WTC11 (cell line): ENCODE data around the gene FAM204A. TPM values are rescaled to one million over a fixed set of nuclear protein-coding genes. Genes with fewer than 3 reads are reported as not detected.

Source experiments
- ATAC-seq: fragments of 200-7000 bp; cut with Tn5 transposase; 2 replicates; pipeline ENCODE4 v1.10.0; 2021; ENCODE audit warnings: mild to moderate bottlenecking, moderate library complexity
- CTCF ChIA-PET: fragments of 300-600 bp; sonication (Branson Sonifier 250); formaldehyde crosslinking; loops from one replicate; lab custom pipeline; 2021; ENCODE audit warnings: antibody characterized with exemption; lab: Charles Lee
- POLR2A ChIA-PET: fragments of 350-600 bp; sonication (Branson Sonifier 250); formaldehyde crosslinking; loops from one replicate; lab custom pipeline; 2021; ENCODE audit warnings: antibody characterized with exemption; lab: Charles Lee
- DNase-seq: peaks from one replicate; pipeline ENCODE4 v3.0.0; 2021; ENCODE audit warnings: low spot score
- H3K27ac Mint-ChIP-seq: 2 replicates; pipeline ENCODE4 v1.8.0; 2021; ENCODE audit warnings: mixed read lengths
- H3K27me3 Mint-ChIP-seq: 2 replicates; pipeline ENCODE4 v1.8.0; 2021; ENCODE audit warnings: low read depth, mild to moderate bottlenecking, moderate library complexity, mixed read lengths
- H3K36me3 Mint-ChIP-seq: 2 replicates; pipeline ENCODE4 v1.8.0; 2021; ENCODE audit warnings: mixed read lengths
- H3K4me1 Mint-ChIP-seq: 2 replicates; pipeline ENCODE4 v1.8.0; 2022; ENCODE audit warnings: mixed read lengths
- H3K4me3 Mint-ChIP-seq: 2 replicates; pipeline ENCODE4 v1.8.0; 2021; ENCODE audit warnings: mild to moderate bottlenecking, moderate library complexity, mixed read lengths
- H3K9me3 Mint-ChIP-seq: 2 replicates; pipeline ENCODE4 v1.8.0; 2021; ENCODE audit warnings: mixed read lengths
- ETV6 ChIP-seq: sonication (generic); formaldehyde crosslinking; IDR thresholded peaks from 2 replicates; pipeline ENCODE4 v1.8.1; 2022; ENCODE audit warnings: mild to moderate bottlenecking, missing genetic modification reagents
- IRF2 ChIP-seq: sonication (generic); formaldehyde crosslinking; IDR thresholded peaks from 2 replicates; pipeline ENCODE4 v1.8.0; 2022; ENCODE audit warnings: low read depth, missing genetic modification reagents, borderline replicate concordance
- NFYB ChIP-seq: sonication (generic); formaldehyde crosslinking; conservative IDR thresholded peaks from 2 replicates; pipeline ENCODE4 v1.8.0; 2022; ENCODE audit warnings: low read depth, missing genetic modification reagents
- NR3C1 ChIP-seq: sonication (generic); formaldehyde crosslinking; conservative IDR thresholded peaks from 2 replicates; pipeline ENCODE4 v1.8.1; 2023; ENCODE audit warnings: low read depth, mild to moderate bottlenecking, missing genetic modification reagents
- RELA ChIP-seq: sonication (generic); formaldehyde crosslinking; IDR thresholded peaks from 2 replicates; pipeline ENCODE4 v1.8.1; 2022; ENCODE audit warnings: missing genetic modification reagents, mild to moderate bottlenecking, borderline replicate concordance
- SP1 ChIP-seq: sonication (generic); formaldehyde crosslinking; conservative IDR thresholded peaks from 2 replicates; pipeline ENCODE4 v1.8.1; 2022; ENCODE audit warnings: missing genetic modification reagents
- TP53 ChIP-seq: sonication (generic); formaldehyde crosslinking; IDR thresholded peaks from 2 replicates; pipeline ENCODE4 v1.8.1; 2023; ENCODE audit warnings: mild to moderate bottlenecking, missing genetic modification reagents
- ZNF219 ChIP-seq: sonication (generic); formaldehyde crosslinking; IDR thresholded peaks from 2 replicates; pipeline ENCODE4 v1.8.0; 2023; ENCODE audit warnings: missing genetic modification reagents, mild to moderate bottlenecking, borderline replicate concordance
- ZNF317 ChIP-seq: sonication (generic); formaldehyde crosslinking; IDR thresholded peaks from 2 replicates; pipeline ENCODE4 v1.8.1; 2023; ENCODE audit warnings: low read depth, mild to moderate bottlenecking, moderate library complexity, missing genetic modification reagents, borderline replicate concordance
- ZNF423 ChIP-seq: fragments of 250-450 bp; sonication (Bioruptor Pico); IDR thresholded peaks from 2 replicates; pipeline ENCODE4 v2.1.2; 2022; ENCODE audit warnings: mild to moderate bottlenecking, moderate library complexity
- total RNA-seq: library from RNA; stranded (reverse); gene quantifications from 3 replicates; pipeline ENCODE4 v1.2.3, GENCODE V29; 2021
- TF ChIP-seq, protein P1 (sequence below): fragments of 250-450 bp; sonication (Bioruptor Pico); IDR thresholded peaks from 2 replicates; pipeline ENCODE4 v1.8.0; 2021; ENCODE audit warnings: mild to moderate bottlenecking
- TF ChIP-seq, protein P2 (sequence below): sonication (generic); formaldehyde crosslinking; IDR thresholded peaks from 2 replicates; pipeline ENCODE4 v1.8.0; 2023; ENCODE audit warnings: missing genetic modification reagents, mild to moderate bottlenecking, borderline replicate concordance
- TF ChIP-seq, protein P3 (sequence below): fragments of 200-600 bp; IDR thresholded peaks from 2 replicates; pipeline ENCODE4 v1.8.0; 2022; ENCODE audit warnings: antibody characterized with exemption
- TF ChIP-seq, protein P4 (sequence below): sonication (generic); formaldehyde crosslinking; IDR thresholded peaks from 2 replicates; pipeline ENCODE4 v1.8.0; 2023; ENCODE audit warnings: missing genetic modification reagents
- TF ChIP-seq, protein P5 (sequence below): sonication (generic); formaldehyde crosslinking; IDR thresholded peaks from 2 replicates; pipeline ENCODE4 v1.8.1; 2023; ENCODE audit warnings: mild to moderate bottlenecking, missing genetic modification reagents
- TF ChIP-seq, protein P6 (sequence below): sonication (generic); formaldehyde crosslinking; conservative IDR thresholded peaks from 2 replicates; pipeline ENCODE4 v1.8.1; 2023; ENCODE audit warnings: mild to moderate bottlenecking, low read depth, missing genetic modification reagents, moderate library complexity
- TF ChIP-seq, protein P7 (sequence below): sonication (generic); formaldehyde crosslinking; IDR thresholded peaks from 2 replicates; pipeline ENCODE4 v1.8.1; 2022; ENCODE audit warnings: mild to moderate bottlenecking, moderate library complexity, missing genetic modification reagents
- TF ChIP-seq, protein P8 (sequence below): sonication (generic); formaldehyde crosslinking; IDR thresholded peaks from 2 replicates; pipeline ENCODE4 v1.8.1; 2023; ENCODE audit warnings: mild to moderate bottlenecking, missing genetic modification reagents, borderline replicate concordance

FAM204A gene
- total RNA-seq, 1 experiment from 2014 or later: 33.3 TPM

DNA sequence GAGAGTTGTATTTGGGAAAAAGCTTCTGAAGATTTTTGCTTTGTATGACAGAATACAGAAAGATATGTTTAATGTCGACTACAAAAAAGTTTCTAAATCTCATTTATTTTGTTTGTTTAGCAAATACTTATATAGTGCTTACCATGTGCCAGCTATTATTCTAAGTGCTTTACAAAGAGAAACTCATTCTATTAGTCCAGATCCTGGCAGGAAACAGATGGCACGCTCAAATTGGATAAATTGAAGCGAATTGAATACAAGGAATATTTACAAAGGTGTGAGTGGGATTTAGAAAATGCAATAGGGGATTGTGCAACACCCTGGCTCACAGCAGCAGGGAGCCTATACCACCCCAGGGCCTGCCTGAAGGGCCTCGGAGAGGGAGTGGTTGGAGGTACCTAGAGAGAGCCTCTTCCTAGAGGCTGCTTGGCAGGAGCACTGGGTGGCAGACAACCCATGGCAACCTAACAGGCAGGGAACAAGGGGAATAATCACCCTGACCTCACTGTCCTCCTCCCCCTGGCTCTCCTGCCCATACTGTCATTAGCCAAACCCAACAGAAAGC is 27.6 kb upstream of the FAM204A start (continued):
- TF ChIP-seq, protein P1, sequence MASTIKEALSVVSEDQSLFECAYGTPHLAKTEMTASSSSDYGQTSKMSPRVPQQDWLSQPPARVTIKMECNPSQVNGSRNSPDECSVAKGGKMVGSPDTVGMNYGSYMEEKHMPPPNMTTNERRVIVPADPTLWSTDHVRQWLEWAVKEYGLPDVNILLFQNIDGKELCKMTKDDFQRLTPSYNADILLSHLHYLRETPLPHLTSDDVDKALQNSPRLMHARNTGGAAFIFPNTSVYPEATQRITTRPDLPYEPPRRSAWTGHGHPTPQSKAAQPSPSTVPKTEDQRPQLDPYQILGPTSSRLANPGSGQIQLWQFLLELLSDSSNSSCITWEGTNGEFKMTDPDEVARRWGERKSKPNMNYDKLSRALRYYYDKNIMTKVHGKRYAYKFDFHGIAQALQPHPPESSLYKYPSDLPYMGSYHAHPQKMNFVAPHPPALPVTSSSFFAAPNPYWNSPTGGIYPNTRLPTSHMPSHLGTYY: no peak
- no peak for TF ChIP-seq ZNF219 (CRISPR knock-in tag)
- TF ChIP-seq, protein P2, sequence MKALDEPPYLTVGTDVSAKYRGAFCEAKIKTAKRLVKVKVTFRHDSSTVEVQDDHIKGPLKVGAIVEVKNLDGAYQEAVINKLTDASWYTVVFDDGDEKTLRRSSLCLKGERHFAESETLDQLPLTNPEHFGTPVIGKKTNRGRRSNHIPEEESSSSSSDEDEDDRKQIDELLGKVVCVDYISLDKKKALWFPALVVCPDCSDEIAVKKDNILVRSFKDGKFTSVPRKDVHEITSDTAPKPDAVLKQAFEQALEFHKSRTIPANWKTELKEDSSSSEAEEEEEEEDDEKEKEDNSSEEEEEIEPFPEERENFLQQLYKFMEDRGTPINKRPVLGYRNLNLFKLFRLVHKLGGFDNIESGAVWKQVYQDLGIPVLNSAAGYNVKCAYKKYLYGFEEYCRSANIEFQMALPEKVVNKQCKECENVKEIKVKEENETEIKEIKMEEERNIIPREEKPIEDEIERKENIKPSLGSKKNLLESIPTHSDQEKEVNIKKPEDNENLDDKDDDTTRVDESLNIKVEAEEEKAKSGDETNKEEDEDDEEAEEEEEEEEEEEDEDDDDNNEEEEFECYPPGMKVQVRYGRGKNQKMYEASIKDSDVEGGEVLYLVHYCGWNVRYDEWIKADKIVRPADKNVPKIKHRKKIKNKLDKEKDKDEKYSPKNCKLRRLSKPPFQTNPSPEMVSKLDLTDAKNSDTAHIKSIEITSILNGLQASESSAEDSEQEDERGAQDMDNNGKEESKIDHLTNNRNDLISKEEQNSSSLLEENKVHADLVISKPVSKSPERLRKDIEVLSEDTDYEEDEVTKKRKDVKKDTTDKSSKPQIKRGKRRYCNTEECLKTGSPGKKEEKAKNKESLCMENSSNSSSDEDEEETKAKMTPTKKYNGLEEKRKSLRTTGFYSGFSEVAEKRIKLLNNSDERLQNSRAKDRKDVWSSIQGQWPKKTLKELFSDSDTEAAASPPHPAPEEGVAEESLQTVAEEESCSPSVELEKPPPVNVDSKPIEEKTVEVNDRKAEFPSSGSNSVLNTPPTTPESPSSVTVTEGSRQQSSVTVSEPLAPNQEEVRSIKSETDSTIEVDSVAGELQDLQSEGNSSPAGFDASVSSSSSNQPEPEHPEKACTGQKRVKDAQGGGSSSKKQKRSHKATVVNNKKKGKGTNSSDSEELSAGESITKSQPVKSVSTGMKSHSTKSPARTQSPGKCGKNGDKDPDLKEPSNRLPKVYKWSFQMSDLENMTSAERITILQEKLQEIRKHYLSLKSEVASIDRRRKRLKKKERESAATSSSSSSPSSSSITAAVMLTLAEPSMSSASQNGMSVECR (CRISPR knock-in tag): no peak
- TF ChIP-seq, all 79 proteins: peak for 0

DNA sequence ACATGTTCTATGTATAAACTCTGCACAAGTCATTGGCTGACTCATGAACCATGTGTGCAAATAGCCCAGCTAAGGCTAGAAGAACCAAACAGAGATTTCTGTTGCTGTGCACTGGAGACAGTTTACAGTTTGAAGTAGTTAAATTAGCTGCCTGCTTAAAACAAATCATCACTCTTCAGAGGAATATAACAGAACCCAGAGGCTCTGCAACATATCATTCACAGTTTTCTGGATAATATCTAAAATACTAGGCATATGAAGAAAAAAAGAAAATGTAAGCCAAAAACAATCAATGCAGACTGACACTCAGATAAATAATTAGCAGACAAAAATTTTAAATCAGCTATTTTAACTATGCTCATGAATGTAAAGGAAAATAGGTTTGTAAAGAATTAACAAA is 23.6 kb upstream of the FAM204A start:
- H3K9me3 Mint-ChIP-seq: peaks cover 26% of the 10 kb centered on the region
- peaks cover 19% of the 10 kb centered on the region for H3K36me3 Mint-ChIP-seq
- H3K4me3 Mint-ChIP-seq: no peak overlapping the region
- H3K27me3 Mint-ChIP-seq: peaks cover 3% of the 10 kb centered on the region; the same call in 1 of the 2 replicates
- no peak for DNase-seq
- CTCF ChIA-PET: no interaction called here
- peaks cover 6% of the 10 kb centered on the region for H3K4me1 Mint-ChIP-seq
- ATAC-seq: no peak
- POLR2A ChIA-PET: no interaction called here
- H3K27ac Mint-ChIP-seq: no peak overlapping the region
- TF ChIP-seq, protein P3, sequence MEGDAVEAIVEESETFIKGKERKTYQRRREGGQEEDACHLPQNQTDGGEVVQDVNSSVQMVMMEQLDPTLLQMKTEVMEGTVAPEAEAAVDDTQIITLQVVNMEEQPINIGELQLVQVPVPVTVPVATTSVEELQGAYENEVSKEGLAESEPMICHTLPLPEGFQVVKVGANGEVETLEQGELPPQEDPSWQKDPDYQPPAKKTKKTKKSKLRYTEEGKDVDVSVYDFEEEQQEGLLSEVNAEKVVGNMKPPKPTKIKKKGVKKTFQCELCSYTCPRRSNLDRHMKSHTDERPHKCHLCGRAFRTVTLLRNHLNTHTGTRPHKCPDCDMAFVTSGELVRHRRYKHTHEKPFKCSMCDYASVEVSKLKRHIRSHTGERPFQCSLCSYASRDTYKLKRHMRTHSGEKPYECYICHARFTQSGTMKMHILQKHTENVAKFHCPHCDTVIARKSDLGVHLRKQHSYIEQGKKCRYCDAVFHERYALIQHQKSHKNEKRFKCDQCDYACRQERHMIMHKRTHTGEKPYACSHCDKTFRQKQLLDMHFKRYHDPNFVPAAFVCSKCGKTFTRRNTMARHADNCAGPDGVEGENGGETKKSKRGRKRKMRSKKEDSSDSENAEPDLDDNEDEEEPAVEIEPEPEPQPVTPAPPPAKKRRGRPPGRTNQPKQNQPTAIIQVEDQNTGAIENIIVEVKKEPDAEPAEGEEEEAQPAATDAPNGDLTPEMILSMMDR: no peak
- TF ChIP-seq, protein P4, sequence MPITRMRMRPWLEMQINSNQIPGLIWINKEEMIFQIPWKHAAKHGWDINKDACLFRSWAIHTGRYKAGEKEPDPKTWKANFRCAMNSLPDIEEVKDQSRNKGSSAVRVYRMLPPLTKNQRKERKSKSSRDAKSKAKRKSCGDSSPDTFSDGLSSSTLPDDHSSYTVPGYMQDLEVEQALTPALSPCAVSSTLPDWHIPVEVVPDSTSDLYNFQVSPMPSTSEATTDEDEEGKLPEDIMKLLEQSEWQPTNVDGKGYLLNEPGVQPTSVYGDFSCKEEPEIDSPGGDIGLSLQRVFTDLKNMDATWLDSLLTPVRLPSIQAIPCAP (CRISPR knock-in tag): no peak
- TF ChIP-seq, protein P5, sequence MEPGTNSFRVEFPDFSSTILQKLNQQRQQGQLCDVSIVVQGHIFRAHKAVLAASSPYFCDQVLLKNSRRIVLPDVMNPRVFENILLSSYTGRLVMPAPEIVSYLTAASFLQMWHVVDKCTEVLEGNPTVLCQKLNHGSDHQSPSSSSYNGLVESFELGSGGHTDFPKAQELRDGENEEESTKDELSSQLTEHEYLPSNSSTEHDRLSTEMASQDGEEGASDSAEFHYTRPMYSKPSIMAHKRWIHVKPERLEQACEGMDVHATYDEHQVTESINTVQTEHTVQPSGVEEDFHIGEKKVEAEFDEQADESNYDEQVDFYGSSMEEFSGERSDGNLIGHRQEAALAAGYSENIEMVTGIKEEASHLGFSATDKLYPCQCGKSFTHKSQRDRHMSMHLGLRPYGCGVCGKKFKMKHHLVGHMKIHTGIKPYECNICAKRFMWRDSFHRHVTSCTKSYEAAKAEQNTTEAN (CRISPR knock-in tag): no peak
- TF ChIP-seq ZNF423 (CRISPR knock-in tag) (no peak), TP53 (CRISPR knock-in tag) (no peak), RELA (CRISPR knock-in tag) (no peak), NFYB (no peak), ZNF317 (CRISPR knock-in tag) (no peak), ZNF219 (CRISPR knock-in tag) (no peak), NR3C1 (CRISPR knock-in tag) (no peak), ETV6 (CRISPR knock-in tag) (no peak), SP1 (no peak), IRF2 (CRISPR knock-in tag) (no peak)
- TF ChIP-seq, protein P6, sequence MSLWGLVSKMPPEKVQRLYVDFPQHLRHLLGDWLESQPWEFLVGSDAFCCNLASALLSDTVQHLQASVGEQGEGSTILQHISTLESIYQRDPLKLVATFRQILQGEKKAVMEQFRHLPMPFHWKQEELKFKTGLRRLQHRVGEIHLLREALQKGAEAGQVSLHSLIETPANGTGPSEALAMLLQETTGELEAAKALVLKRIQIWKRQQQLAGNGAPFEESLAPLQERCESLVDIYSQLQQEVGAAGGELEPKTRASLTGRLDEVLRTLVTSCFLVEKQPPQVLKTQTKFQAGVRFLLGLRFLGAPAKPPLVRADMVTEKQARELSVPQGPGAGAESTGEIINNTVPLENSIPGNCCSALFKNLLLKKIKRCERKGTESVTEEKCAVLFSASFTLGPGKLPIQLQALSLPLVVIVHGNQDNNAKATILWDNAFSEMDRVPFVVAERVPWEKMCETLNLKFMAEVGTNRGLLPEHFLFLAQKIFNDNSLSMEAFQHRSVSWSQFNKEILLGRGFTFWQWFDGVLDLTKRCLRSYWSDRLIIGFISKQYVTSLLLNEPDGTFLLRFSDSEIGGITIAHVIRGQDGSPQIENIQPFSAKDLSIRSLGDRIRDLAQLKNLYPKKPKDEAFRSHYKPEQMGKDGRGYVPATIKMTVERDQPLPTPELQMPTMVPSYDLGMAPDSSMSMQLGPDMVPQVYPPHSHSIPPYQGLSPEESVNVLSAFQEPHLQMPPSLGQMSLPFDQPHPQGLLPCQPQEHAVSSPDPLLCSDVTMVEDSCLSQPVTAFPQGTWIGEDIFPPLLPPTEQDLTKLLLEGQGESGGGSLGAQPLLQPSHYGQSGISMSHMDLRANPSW (CRISPR knock-in tag): no peak
- TF ChIP-seq, protein P7, sequence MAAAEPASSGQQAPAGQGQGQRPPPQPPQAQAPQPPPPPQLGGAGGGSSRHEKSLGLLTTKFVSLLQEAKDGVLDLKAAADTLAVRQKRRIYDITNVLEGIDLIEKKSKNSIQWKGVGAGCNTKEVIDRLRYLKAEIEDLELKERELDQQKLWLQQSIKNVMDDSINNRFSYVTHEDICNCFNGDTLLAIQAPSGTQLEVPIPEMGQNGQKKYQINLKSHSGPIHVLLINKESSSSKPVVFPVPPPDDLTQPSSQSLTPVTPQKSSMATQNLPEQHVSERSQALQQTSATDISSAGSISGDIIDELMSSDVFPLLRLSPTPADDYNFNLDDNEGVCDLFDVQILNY (CRISPR knock-in tag): no peak
- TF ChIP-seq, protein P8, sequence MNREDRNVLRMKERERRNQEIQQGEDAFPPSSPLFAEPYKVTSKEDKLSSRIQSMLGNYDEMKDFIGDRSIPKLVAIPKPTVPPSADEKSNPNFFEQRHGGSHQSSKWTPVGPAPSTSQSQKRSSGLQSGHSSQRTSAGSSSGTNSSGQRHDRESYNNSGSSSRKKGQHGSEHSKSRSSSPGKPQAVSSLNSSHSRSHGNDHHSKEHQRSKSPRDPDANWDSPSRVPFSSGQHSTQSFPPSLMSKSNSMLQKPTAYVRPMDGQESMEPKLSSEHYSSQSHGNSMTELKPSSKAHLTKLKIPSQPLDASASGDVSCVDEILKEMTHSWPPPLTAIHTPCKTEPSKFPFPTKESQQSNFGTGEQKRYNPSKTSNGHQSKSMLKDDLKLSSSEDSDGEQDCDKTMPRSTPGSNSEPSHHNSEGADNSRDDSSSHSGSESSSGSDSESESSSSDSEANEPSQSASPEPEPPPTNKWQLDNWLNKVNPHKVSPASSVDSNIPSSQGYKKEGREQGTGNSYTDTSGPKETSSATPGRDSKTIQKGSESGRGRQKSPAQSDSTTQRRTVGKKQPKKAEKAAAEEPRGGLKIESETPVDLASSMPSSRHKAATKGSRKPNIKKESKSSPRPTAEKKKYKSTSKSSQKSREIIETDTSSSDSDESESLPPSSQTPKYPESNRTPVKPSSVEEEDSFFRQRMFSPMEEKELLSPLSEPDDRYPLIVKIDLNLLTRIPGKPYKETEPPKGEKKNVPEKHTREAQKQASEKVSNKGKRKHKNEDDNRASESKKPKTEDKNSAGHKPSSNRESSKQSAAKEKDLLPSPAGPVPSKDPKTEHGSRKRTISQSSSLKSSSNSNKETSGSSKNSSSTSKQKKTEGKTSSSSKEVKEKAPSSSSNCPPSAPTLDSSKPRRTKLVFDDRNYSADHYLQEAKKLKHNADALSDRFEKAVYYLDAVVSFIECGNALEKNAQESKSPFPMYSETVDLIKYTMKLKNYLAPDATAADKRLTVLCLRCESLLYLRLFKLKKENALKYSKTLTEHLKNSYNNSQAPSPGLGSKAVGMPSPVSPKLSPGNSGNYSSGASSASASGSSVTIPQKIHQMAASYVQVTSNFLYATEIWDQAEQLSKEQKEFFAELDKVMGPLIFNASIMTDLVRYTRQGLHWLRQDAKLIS: no peak
